GM19372 (cell line): ENCODE data around the gene ZNF532.

Experiments
- ATAC-seq: cut with Tn5 transposase; IDR thresholded peaks from one replicate; pipeline ENCODE4 v1.9.1; 2021; ENCODE audit warnings: mild to moderate bottlenecking, low read depth, moderate library complexity; ENCODE audit not compliant: unreplicated experiment

Gene ZNF532

GRCh38 chr18:58867281-58867961 is 2.7 kb downstream of the ZNF532 start:
- no peak for ATAC-seq

DNA sequence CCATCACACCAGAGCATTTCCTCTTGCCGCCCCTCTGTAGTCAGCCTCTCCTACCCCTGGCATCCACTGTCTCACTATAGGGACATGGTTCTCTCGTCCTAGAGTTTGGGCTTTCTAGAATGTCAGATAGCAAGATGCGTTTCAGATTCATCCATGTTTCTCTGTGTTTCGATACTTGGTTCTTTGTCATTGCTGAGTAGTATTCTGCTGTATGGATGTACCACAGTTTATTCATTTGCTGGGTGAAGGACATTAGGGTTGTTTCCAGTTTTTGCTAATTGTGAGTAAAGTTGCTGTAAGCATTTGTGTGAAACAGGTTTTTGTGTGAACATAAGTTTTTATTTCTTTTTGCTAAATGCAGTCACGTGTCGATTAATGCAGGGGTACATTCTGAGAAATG is 3.8 kb downstream of the ZNF532 start:
- ATAC-seq = no peak

DNA sequence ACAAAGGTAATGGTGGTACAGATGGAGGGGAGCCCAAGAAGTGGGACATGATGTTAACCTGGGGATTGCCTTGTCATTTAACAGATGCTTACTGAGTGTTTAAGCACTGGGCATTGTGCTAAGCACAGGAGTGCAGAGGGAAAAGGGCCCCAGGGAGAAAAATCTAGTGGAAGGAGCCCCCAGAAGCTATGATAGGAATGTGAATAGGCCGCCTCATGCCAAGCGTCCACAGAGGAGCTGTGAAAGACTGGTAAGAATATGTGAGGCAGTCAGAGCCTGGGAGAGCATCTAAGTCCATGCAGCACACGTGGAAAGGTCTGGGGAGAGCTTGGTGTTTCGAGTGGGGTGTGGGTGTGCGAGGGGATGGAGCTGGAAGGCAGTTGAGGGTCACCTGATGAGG is 5.5 kb downstream of the ZNF532 start:
- no peak for ATAC-seq

GRCh38 chr18:58870621-58871020 is 5.9 kb downstream of the ZNF532 start:
- no peak for ATAC-seq

DNA sequence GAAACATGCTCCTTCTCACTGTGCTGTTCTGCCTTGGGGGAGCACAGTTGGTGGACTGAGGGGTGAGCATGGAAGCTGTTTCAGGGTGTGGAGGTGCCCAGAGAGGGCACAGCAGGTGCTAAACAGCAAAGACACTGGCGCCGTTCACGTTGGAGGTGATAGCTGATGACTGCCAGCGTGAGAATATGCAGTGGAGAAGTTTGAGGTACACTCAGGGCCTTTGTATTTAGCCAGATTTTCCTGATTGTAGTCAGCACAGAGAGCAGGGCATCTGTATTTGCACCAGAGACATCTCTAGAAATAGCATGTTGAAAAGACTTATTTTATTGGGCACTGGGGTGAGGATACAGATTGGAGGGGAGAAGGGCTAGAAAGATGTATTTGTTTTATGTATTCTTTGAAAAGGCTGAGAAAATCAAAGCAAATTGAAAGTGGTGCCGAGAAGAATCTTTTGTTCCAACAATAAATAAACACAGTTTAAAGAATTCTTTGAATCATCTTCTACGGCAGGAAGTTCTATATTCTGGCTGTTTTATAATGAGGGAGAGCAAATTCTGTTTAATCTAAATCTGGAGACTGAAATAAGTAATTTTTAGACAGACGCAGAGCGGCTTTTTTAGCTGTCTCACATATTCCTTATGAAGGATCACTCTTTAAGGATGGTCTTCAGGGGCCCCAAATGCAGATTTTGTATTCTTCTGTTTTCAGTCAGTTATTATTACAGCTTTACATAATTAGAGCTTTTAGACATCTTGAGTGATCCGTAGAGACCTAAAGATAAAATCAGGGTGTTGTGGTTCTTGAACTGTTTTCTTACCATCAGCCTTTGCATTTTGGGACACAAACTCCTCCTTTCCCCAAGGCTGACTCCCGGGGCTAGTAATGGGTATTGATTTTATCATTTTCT is 7.1 kb downstream of the ZNF532 start:
- ATAC-seq = no peak

DNA sequence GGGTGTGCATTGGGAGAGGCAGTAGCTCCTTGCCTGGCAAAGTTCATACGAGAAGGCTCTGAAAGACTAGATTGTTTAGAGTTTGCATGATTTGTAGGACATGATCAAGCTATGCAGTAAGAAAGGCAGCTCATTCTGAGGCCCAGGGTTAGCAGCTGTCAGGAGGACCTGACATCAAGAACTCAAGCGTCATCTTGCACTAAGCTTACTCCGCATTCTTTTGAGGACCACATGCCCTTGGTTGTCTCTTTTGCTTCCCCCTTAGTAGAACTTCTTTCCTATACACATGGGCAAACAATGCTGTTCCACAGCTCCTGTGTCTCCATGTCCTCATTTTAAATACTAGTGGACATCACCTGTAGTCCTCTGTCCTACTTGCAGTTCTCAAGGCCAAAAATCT is 14.0 kb downstream of the ZNF532 start:
- no peak for ATAC-seq

DNA sequence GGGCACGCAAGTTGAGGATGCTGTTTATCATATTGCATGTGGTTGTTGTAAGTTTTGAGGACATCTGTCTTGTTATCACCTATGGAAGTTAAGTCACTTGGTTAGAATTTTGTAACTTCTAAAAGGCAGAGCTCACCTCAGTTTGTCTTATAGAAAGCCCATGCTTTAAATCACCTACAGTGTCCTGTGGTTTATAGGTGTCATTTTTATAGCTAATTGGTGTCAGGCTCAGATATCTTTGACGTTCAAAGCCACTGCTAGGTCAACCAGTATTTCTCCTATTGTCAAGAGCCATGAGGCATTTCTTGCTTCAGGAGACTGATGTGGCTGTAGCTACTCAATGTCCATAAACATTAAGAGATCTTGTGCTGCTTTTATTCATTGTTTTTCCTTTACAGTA is 16.8 kb downstream of the ZNF532 start:
- no peak for ATAC-seq

DNA sequence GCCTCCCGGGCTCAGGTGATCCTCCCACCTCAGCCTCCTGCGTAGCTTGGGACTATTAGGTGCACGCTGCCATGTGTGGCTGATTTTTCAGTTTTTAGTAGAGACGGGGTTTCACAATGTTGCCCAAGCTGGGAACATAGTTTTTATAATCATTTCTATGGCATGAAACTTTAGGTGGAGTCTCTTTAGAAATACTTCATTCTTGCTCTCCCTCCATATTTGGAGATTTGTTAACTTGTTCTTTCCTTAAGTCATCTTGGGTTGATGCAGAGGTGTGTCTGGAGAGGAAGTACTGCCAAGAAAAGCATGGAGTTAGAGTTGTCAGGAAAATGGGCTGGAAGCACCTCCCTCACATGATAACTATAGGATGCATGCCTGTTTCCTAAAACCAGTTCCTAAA is 17.4 kb downstream of the ZNF532 start:
- no peak for ATAC-seq

- ATAC-seq = no peak
Measured at GRCh38 chr18:58882686-58883085, 18.0 kb downstream of the ZNF532 start.

GRCh38 chr18:58884680-58885079 is 20.0 kb downstream of the ZNF532 start:
- ATAC-seq = no peak

DNA sequence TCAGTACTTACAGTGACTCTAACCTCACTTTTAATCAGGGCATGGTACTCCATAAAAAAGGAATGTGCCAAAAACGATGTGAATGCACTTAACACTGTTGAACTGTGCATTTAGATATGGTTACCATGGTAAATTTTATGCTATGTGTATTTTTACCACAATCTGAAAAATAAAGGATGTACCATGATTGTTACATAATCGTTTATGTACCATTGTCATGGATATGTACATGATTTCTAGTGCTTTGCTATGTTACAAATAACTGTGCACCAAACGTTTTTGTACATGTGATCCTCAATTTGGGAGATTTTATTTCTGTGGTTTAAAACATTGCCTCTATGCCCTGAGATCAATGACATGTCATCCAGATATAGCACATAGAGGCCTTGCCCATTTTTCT is 21.8 kb downstream of the ZNF532 start:
- ATAC-seq = no peak

DNA sequence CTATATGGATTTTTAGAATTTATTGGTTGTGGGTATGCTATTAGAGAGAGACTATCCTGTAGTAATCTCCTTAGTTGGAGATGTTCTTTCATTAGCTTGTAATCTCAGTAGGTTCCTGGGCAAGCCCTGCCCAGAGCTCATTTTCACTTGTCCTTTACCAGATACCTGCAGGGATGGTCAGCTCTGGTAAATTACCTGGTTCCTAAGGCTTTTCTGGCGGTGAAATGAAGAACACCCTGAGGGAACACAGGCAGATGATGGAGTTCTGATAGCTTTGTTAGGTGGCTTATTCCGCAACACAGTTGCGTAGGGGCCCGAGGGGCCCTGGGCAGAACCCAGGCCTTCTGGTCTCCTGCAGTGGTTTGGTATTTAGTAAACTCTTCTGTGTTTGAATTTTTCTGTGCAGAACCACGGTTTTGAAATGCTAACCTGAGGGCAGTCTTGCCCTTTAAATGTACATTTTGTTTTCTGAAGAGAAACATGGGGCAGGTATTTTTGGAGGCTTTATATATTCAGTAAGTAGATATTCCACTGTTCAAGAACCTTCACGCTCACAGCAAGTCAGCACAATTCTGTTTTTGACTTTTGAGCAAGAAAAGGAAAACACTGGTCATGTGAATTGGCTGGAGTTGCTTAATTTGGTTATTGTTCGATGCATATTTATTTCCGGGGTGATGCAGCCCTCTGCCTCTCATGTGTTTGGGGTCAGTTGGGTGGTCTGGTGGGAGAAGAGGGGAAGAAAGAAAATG is 22.4 kb downstream of the ZNF532 start:
- no peak for ATAC-seq

DNA sequence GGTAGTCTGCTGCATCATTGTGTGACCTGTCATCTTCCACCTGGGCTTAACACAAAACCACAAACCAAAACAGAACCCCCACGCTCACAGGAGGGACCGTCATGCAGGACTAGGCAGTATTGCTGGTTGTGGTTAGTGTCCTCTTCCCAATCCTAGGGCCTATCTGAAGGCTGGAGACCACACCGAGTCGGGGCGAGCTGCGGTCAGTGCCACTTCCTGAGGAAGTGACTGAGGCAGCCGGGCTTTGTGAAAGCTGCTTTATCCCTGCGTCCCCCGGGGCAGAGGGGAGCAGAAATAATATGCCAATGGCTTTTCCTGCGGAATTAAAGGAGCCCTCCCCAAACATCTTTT is 22.9 kb downstream of the ZNF532 start:
- ATAC-seq = no peak

- no peak for ATAC-seq
Measured at GRCh38 chr18:58891776-58892175, 27.1 kb downstream of the ZNF532 start.

DNA sequence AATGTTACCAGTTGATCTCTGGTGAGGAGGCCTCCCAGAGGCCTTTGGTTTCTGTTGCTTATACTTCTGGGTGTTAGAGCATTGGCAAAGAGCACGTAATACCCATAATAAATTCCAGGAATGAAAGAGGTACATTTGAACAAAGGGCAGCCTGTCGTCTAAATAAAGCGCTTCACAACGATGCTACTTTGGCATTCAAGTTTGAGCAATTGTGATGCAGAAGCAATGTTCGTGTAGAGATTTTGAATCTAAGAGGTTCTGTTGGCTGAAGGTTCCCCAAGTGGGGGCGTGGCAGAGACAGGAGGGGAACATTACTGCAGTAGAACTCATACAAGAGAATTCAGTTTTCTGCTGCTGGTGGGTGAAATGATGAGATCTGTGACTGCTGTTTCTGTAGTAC is 27.8 kb downstream of the ZNF532 start:
- no peak for ATAC-seq

DNA sequence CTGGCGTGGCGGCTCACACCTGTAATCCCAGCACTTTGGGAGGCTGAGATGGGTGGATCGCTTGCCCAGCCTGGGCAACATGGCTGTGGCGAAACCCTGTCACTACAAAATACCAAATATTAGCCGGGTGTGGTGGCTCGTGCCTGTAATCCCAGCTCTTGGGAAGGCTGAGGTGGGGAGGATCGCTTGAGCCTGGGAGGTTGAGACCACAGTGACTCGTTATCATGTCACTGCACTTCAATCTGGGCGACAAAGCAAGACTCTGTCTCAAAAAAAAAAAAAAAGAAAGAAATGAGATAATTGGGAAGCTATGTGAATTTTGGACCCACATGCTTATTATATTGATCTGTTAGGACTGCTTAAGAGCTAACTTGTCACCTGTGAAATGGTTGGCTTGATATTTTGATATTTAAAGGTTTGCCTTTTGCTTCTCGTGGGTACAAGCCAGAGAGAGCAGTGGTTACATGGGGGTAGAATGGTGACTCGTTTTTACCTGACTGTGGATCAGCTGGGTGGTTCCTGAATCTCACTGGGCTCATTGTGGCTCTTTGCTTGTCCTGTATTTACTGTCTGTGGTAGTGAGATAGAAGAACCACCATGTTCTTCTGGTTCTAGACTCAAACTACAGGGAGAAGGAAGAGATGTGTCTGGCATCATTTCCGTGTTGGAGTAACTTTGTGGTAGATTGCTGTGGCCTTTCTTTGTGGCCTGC is 28.9 kb downstream of the ZNF532 start:
- ATAC-seq = no peak

- no peak for ATAC-seq
Measured at GRCh38 chr18:58894930-58895329, 30.3 kb downstream of the ZNF532 start.

- no peak for ATAC-seq
Measured at GRCh38 chr18:58895385-58895784, 30.7 kb downstream of the ZNF532 start.

DNA sequence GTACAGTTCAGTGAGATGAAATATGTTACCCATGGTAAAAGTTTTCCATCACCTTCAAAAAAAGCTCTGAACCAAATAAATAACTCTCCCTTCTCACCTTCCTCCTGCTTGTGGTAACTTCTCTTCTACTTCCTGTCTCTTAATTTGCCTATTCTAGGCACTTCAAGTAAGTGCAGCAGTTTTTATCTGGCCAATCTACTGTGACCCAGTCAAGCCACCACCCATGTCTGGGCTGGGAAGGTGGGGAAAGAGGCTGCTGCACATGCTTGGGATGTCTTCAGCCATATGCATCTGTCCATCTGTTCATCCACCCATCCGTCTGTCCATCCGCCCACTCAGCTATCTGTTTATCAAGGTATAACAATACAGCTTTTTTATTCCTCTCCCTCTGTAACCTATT is 31.6 kb downstream of the ZNF532 start:
- ATAC-seq = peak; percentile 81

- no peak for ATAC-seq
Measured at GRCh38 chr18:58896734-58897508, 32.2 kb downstream of the ZNF532 start.
